IMR-90 (cell line): ENCODE measurements around the gene BST1. TPM values are rescaled to one million over a fixed set of nuclear protein-coding genes. Genes with fewer than 3 reads are reported as not detected.

Experiments used
- ATAC-seq: fragments of 200-7000 bp; cut with Tn5 transposase; 2 replicates; pipeline ENCODE4 v1.9.1; 2020; ENCODE audit warnings: low read depth, mild to moderate bottlenecking, moderate library complexity
- BruUV-seq: library from RNA; stranded (reverse); fragments of 400-500 nt; replicated peaks from 2 replicates; lab custom pipeline; 2021; lab: Mats Ljungman, UMichigan
- CTCF ChIA-PET: fragments of 300-600 bp; formaldehyde crosslinking; extraction: SDS; loops from one replicate; lab custom pipeline; 2021; ENCODE audit warnings: antibody characterized with exemption; lab: Yijun Ruan, JAX
- POLR2A ChIA-PET: fragments of 300-600 bp; sonication (Branson Sonifier 250); formaldehyde crosslinking; loops from one replicate; lab custom pipeline; 2022; ENCODE audit warnings: antibody characterized with exemption; ENCODE audit not compliant: unreplicated experiment; lab: Charles Lee
- DNase-seq: peaks from one replicate; pipeline ENCODE4 v3.0.0; 2013
- H2AFZ ChIP-seq: replicated peaks from 2 replicates; pipeline ENCODE3; 2013; ENCODE audit warnings: low read length, mild to moderate bottlenecking; ENCODE audit not compliant: poor library complexity
- H2AK5ac ChIP-seq: 2 replicates; pipeline ENCODE4 v1.6.1; 2013; ENCODE audit warnings: low read depth, low read length, inconsistent platforms
- H2AK9ac ChIP-seq: replicated peaks from 2 replicates; pipeline ENCODE3; 2013; ENCODE audit warnings: mild to moderate bottlenecking, low read depth, low read length, moderate library complexity; ENCODE audit not compliant: poor library complexity
- H2BK120ac ChIP-seq: 2 replicates; pipeline ENCODE4 v1.6.1; 2013; ENCODE audit warnings: low read depth, low read length, inconsistent platforms
- H2BK15ac ChIP-seq: 3 replicates; pipeline ENCODE4 v1.6.1; 2013; ENCODE audit warnings: low read depth, low read length, inconsistent platforms
- H2BK20ac ChIP-seq: 2 replicates; pipeline ENCODE4 v1.6.1; 2013; ENCODE audit warnings: low read depth, mild to moderate bottlenecking, inconsistent platforms, low read length, moderate library complexity
- H2BK5ac ChIP-seq: 2 replicates; pipeline ENCODE4 v1.6.1; 2013; ENCODE audit warnings: mild to moderate bottlenecking, low read depth, low read length, inconsistent platforms; ENCODE audit not compliant: poor library complexity, severe bottlenecking
- H3K14ac ChIP-seq: replicated peaks from 2 replicates; pipeline ENCODE4 v1.6.1; 2013; ENCODE audit warnings: low read depth, low read length, inconsistent platforms
- H3K18ac ChIP-seq: 2 replicates; pipeline ENCODE4 v1.6.1; 2013; ENCODE audit warnings: low read depth, low read length, control low read depth
- H3K23ac ChIP-seq: 2 replicates; pipeline ENCODE4 v1.6.1; 2013; ENCODE audit warnings: low read depth, low read length, inconsistent platforms
- H3K27ac ChIP-seq: 2 replicates; pipeline ENCODE4 v1.5.1; 2013; ENCODE audit warnings: mild to moderate bottlenecking, control low read depth, low read length; ENCODE audit not compliant: insufficient read depth
- H3K27me3 ChIP-seq: 2 replicates; pipeline ENCODE4 v1.6.1; 2013; ENCODE audit warnings: low read length; ENCODE audit not compliant: control insufficient read depth, insufficient read depth
- H3K36me3 ChIP-seq: 2 replicates; pipeline ENCODE4 v1.6.1; 2013; ENCODE audit warnings: low read length, mixed read lengths; ENCODE audit not compliant: control insufficient read depth, insufficient read depth
- H3K4ac ChIP-seq: 2 replicates; pipeline ENCODE4 v1.6.1; 2013; ENCODE audit warnings: low read depth, low read length, inconsistent platforms
- H3K4me1 ChIP-seq: 2 replicates; pipeline ENCODE4 v1.6.1; 2013; ENCODE audit warnings: low read length, mixed read lengths; ENCODE audit not compliant: control insufficient read depth, insufficient read depth
- H3K4me2 ChIP-seq: 2 replicates; pipeline ENCODE4 v1.6.1; 2013; ENCODE audit warnings: low read depth, mild to moderate bottlenecking, control low read depth, low read length, moderate library complexity
- H3K4me3 ChIP-seq: 2 replicates; pipeline ENCODE4 v1.5.1; 2013; ENCODE audit warnings: low read depth, mild to moderate bottlenecking, control low read depth, low read length, moderate library complexity; ENCODE audit not compliant: insufficient read depth
- H3K56ac ChIP-seq: 2 replicates; pipeline ENCODE4 v1.6.1; 2013; ENCODE audit warnings: low read length, inconsistent platforms; ENCODE audit not compliant: insufficient read depth; ENCODE audit errors: extremely low read depth
- H3K79me1 ChIP-seq, 2 experiments: 2 replicates each; pipeline ENCODE4 v1.6.1; 2013; ENCODE audit warnings: low read length in 2 of 2, inconsistent platforms in 1 of 2, low read depth in 1 of 2
- H3K9ac ChIP-seq: 2 replicates; pipeline ENCODE4 v1.6.1; 2013; ENCODE audit warnings: low read depth, low read length, control low read depth
- H3K9me1 ChIP-seq: 2 replicates; pipeline ENCODE4 v1.6.1; 2013; ENCODE audit warnings: low read length, inconsistent platforms; ENCODE audit not compliant: insufficient read depth
- H3K9me3 ChIP-seq: 2 replicates; pipeline ENCODE4 v1.6.1; 2013; ENCODE audit warnings: low read length; ENCODE audit not compliant: control insufficient read depth, insufficient read depth
- H4K20me1 ChIP-seq: 2 replicates; pipeline ENCODE4 v1.6.1; 2013; ENCODE audit warnings: low read length, inconsistent platforms; ENCODE audit not compliant: insufficient read depth
- H4K5ac ChIP-seq: 2 replicates; pipeline ENCODE4 v1.6.1; 2013; ENCODE audit warnings: mild to moderate bottlenecking, low read depth, low read length, control low read depth
- H4K8ac ChIP-seq, 2 experiments: 2 replicates each; pipeline ENCODE4 v1.6.1; 2013; ENCODE audit warnings: low read depth in 2 of 2, low read length in 2 of 2, control low read depth in 1 of 2, inconsistent platforms in 1 of 2
- H4K91ac ChIP-seq: 2 replicates; pipeline ENCODE4 v1.6.1; 2013; ENCODE audit warnings: low read depth, low read length, inconsistent platforms; ENCODE audit not compliant: insufficient read depth
- CEBPB ChIP-seq: IDR thresholded peaks from 2 replicates; pipeline ENCODE4 v1.6.1; 2012; ENCODE audit warnings: low read depth, low read length, improper control_type of control experiment
- CHD1 ChIP-seq: IDR thresholded peaks from 2 replicates; pipeline ENCODE4 v1.6.1; 2012; ENCODE audit warnings: low read depth, low read length, improper control_type of control experiment
- WGBS, 2 experiments: methylation state at CpG; one replicate each; pipeline versions ENCODE4 v1.1.5 to v1.1.7; 2013; ENCODE audit warnings: missing lambda C conversion rate in 2 of 2; ENCODE audit not compliant: insufficient read length in 1 of 2; ENCODE audit errors: extremely low coverage in 2 of 2; 5-methylcytosine and 5-hydroxymethylcytosine counted together
- dilution Hi-C: fragments of 300-500 bp; cut with HindIII; formaldehyde crosslinking; loops from one replicate; pipeline ENCODE4 v1.14.3; 2018; ENCODE audit warnings: low sequenced_read_pairs; ENCODE audit not compliant: unreplicated experiment
- in situ Hi-C: fragments of 300-500 bp; cut with MboI; formaldehyde crosslinking; loops from 3 replicates; pipeline ENCODE4 v1.14.3; 2019; ENCODE audit warnings: low sequenced_read_pairs, inconsistent platforms, mixed read lengths
- intact Hi-C: fragments of 100-400 bp; cut with micrococcal nuclease; formaldehyde crosslinking; loops from 2 replicates; pipeline ENCODE4 v1.10.0; 2022
- polyA plus RNA-seq, 3 experiments: library from polyadenylated mRNA; depleted of rRNA; stranded (reverse); fragments of >200 nt; gene quantifications; 2 replicates each; pipeline ENCODE4 v1.2.3, GENCODE V29; 2012; ENCODE audit warnings: low replicate concordance in 1 of 3
- total RNA-seq: library from RNA; depleted of rRNA; stranded (reverse); fragments of >200 nt; gene quantifications from 2 replicates; pipeline ENCODE4 v1.2.3, GENCODE V29; 2012

The BST1 gene
- total and polyA plus RNA-seq, 2 of the 4 experiments (the other 2 are of a cell fraction) = 6.6 to 11.1 TPM

DNA sequence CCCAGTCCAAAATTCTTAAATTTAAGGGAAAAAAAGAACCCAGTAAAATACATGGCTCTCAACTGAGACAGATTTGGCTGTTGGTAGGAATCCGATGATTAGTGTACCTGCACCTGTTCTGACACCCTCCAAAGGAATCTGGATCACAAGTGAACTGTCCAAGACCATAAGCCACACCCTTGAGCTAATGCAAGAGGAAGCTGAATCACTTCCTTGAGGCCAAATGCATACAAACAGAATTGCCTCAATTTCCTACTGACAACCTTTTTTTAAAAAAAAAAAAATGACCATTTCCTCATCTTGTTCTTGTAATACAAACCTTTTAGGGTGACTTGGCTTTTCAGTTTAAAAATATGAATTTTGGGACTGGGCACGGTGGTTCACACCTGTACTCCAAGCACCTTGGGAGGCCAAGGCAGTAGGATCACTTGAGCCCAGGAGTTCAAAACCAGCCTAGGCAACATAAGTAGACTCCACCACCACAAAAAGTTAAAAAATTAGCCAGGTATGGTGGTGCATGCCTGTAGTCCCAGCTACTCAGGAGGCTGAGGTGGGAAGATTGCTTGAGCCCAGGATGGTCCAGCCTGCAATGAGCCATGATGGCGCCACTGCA lies 37.0 kb upstream of the BST1 start:
- DNase-seq (peak; percentile 58), ATAC-seq (no peak)
- Histone ChIP-seq H3K14ac (no peak overlapping the region; the same call in 1 of the 2 replicates), H2BK15ac (no peak overlapping the region), H3K9me1 (peaks cover 9% of the 10 kb centered on the region; the same call in 1 of the 2 replicates), H3K4ac (peak overlapping the region; percentile 7; the same call in 1 of the 2 replicates), H3K79me1 (peaks cover 15 to 44% of the 10 kb centered on the region in 2 experiments; a peak in 3 of 4 replicates), H3K9me3 (no peaks in the 10 kb centered on the region), H3K18ac (no peak overlapping the region), H4K91ac (peak overlapping the region; percentile 13; the same call in 1 of the 2 replicates), H4K5ac (no peak overlapping the region), H2BK20ac (no peak overlapping the region), H2BK120ac (peak overlapping the region; percentile 19; the same call in 1 of the 2 replicates), H3K27me3 (no peaks in the 10 kb centered on the region), H3K9ac (no peak overlapping the region), H3K4me2 (no peak overlapping the region), H3K27ac (no peak overlapping the region), H3K56ac (no peak overlapping the region), H2BK5ac (peak overlapping the region; percentile 15), H3K4me3 (no peak overlapping the region), H2AK9ac (no peak overlapping the region), H3K4me1 (peaks cover 5% of the 10 kb centered on the region; the same call in 1 of the 2 replicates), H4K20me1 (no peaks in the 10 kb centered on the region), H3K36me3 (0 out of 2 replicates have a peak, but pooled peaks cover 1% of the 10 kb centered on the region), H2AK5ac (no peak overlapping the region), H3K23ac (peak overlapping the region; percentile 31; the same call in 1 of the 2 replicates), H4K8ac (no peak overlapping the region; a peak in 1 of 4 replicates), H2AFZ (peak overlapping the region; percentile 37)
- dilution Hi-C loops (no loop called here), intact Hi-C loops (no loop called here), in situ Hi-C loops (no loop called here)
- TF ChIP-seq CEBPB (peak; percentile 21; the same call in 1 of the 2 replicates), CHD1 (no peak)
- BruUV-seq = no TSS peak
- no CpG with 5 or more reads among the region's 3 CpGs for WGBS, 2 experiments
- ChIA-PET CTCF (no interaction called here), POLR2A (no interaction called here)
